A673 (cell line): ENCODE data around the gene HHLA2.

Experiments used
- EZH2 ChIP-seq: fragments of 200-600 bp; sonication (generic); IDR thresholded peaks from 2 replicates; pipeline ENCODE4 v1.6.1; 2017; ENCODE audit warnings: borderline replicate concordance, low read depth, mild to moderate bottlenecking, mixed read lengths, antibody characterized with exemption, low read length; ENCODE audit not compliant: poor library complexity, severe bottlenecking
- TF ChIP-seq, protein P1 (sequence below): fragments of 300-800, 200-600 bp; sonication (generic); conservative IDR thresholded peaks from 2 replicates; pipeline ENCODE4 v1.5.1; 2017; ENCODE audit warnings: low read depth, mild to moderate bottlenecking, antibody characterized with exemption, low read length, moderate library complexity, mixed read lengths

DNA sequence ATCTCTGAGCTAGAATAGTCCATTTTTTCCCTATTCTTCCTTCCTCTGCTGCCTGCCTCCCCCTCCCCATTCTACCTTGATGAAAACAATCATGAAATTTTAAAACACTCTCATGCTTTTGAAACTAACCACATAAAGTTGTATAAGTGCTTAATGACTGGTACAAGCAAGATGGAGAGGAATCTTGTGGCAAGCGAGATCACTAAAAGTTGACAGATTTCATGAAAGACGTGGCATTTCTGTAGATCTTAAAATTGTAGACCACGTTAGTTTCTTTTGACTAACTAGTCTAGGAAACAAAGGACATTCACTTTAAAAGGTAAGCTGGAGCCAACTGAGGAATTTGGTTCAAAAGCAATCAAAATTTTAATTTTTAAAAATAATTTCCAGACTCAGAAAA is 35.4 kb downstream of the HHLA2 start:
- TF ChIP-seq, protein P1, sequence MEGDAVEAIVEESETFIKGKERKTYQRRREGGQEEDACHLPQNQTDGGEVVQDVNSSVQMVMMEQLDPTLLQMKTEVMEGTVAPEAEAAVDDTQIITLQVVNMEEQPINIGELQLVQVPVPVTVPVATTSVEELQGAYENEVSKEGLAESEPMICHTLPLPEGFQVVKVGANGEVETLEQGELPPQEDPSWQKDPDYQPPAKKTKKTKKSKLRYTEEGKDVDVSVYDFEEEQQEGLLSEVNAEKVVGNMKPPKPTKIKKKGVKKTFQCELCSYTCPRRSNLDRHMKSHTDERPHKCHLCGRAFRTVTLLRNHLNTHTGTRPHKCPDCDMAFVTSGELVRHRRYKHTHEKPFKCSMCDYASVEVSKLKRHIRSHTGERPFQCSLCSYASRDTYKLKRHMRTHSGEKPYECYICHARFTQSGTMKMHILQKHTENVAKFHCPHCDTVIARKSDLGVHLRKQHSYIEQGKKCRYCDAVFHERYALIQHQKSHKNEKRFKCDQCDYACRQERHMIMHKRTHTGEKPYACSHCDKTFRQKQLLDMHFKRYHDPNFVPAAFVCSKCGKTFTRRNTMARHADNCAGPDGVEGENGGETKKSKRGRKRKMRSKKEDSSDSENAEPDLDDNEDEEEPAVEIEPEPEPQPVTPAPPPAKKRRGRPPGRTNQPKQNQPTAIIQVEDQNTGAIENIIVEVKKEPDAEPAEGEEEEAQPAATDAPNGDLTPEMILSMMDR, result no peak
- no peak for TF ChIP-seq EZH2
